ENCODE data around the gene GRB14.
"Not testable (repeated sequence)": the region's sequence is repeated elsewhere in the genome, so short reads cannot be mapped to it uniquely, and the experiment has no call there.

The GRB14 gene

GRCh38 chr2:164496421-164496820 is 124.9 kb downstream of the GRB14 start:
- no peak overlapping the region for H2AFZ ChIP-seq (ENCODE audit: low read depth, low read length)
- no peaks in the 10 kb centered on the region for H3K36me3 ChIP-seq (ENCODE audit: insufficient read depth, low read length)
- H3K27me3 ChIP-seq (ENCODE audit: insufficient read depth, low read length) = no peaks in the 10 kb centered on the region
- H3K9me3 ChIP-seq (ENCODE audit: low read length) = no peaks in the 10 kb centered on the region
- H3K4me3 ChIP-seq (ENCODE audit: low read length) = no peak overlapping the region
- H3K4me1 ChIP-seq (ENCODE audit: insufficient read depth, low read length) = no peaks in the 10 kb centered on the region

GRCh38 chr2:164495491-164496223 is 125.6 kb downstream of the GRB14 start:
- Histone ChIP-seq H2AFZ (ENCODE audit: low read depth, low read length) (no peak overlapping the region), H3K36me3 (ENCODE audit: insufficient read depth, low read length) (no peaks in the 10 kb centered on the region), H3K27me3 (ENCODE audit: insufficient read depth, low read length) (no peaks in the 10 kb centered on the region), H3K4me3 (ENCODE audit: low read length) (no peak overlapping the region), H3K4me1 (ENCODE audit: insufficient read depth, low read length) (no peaks in the 10 kb centered on the region), H3K9me3 (ENCODE audit: low read length) (no peaks in the 10 kb centered on the region)

GRCh38 chr2:164485541-164485940 is 135.7 kb downstream of the GRB14 start:
- no peak overlapping the region for H3K4me3 ChIP-seq (ENCODE audit: low read length)
- no peaks in the 10 kb centered on the region for H3K27me3 ChIP-seq (ENCODE audit: insufficient read depth, low read length)
- H3K36me3 ChIP-seq (ENCODE audit: insufficient read depth, low read length) = no peaks in the 10 kb centered on the region
- no peaks in the 10 kb centered on the region for H3K9me3 ChIP-seq (ENCODE audit: low read length)
- H3K4me1 ChIP-seq (ENCODE audit: insufficient read depth, low read length) = no peaks in the 10 kb centered on the region
- no peak overlapping the region for H2AFZ ChIP-seq (ENCODE audit: low read depth, low read length)

- Histone ChIP-seq H3K4me1 (ENCODE audit: insufficient read depth, low read length) (no peaks in the 10 kb centered on the region), H3K27me3 (ENCODE audit: insufficient read depth, low read length) (no peaks in the 10 kb centered on the region), H3K4me3 (ENCODE audit: low read length) (no peak overlapping the region), H2AFZ (ENCODE audit: low read depth, low read length) (no peak overlapping the region), H3K9me3 (ENCODE audit: low read length) (no peaks in the 10 kb centered on the region), H3K36me3 (ENCODE audit: insufficient read depth, low read length) (no peaks in the 10 kb centered on the region)
Measured at GRCh38 chr2:164479460-164479859, 141.8 kb downstream of the GRB14 start.

GRCh38 chr2:164478205-164478604 is 143.1 kb downstream of the GRB14 start:
- no peaks in the 10 kb centered on the region for H3K27me3 ChIP-seq (ENCODE audit: insufficient read depth, low read length)
- H3K9me3 ChIP-seq (ENCODE audit: low read length) = no peaks in the 10 kb centered on the region
- H2AFZ ChIP-seq (ENCODE audit: low read depth, low read length) = no peak overlapping the region
- no peak overlapping the region for H3K4me3 ChIP-seq (ENCODE audit: low read length)
- H3K36me3 ChIP-seq (ENCODE audit: insufficient read depth, low read length) = no peaks in the 10 kb centered on the region
- no peaks in the 10 kb centered on the region for H3K4me1 ChIP-seq (ENCODE audit: insufficient read depth, low read length)

GRCh38 chr2:164474873-164475272 is 146.4 kb downstream of the GRB14 start:
- Histone ChIP-seq H3K9me3 (ENCODE audit: low read length) (no peaks in the 10 kb centered on the region), H2AFZ (ENCODE audit: low read depth, low read length) (no peak overlapping the region), H3K4me1 (ENCODE audit: insufficient read depth, low read length) (no peaks in the 10 kb centered on the region), H3K36me3 (ENCODE audit: insufficient read depth, low read length) (no peaks in the 10 kb centered on the region), H3K27me3 (ENCODE audit: insufficient read depth, low read length) (no peaks in the 10 kb centered on the region), H3K4me3 (ENCODE audit: low read length) (no peak overlapping the region)

- H2AFZ ChIP-seq (ENCODE audit: low read depth, low read length) = no peak overlapping the region
- H3K4me1 ChIP-seq (ENCODE audit: insufficient read depth, low read length) = no peaks in the 10 kb centered on the region
- H3K27me3 ChIP-seq (ENCODE audit: insufficient read depth, low read length) = no peaks in the 10 kb centered on the region
- no peaks in the 10 kb centered on the region for H3K36me3 ChIP-seq (ENCODE audit: insufficient read depth, low read length)
- H3K4me3 ChIP-seq (ENCODE audit: low read length) = no peak overlapping the region
- no peaks in the 10 kb centered on the region for H3K9me3 ChIP-seq (ENCODE audit: low read length)
Measured at GRCh38 chr2:164473021-164473420, 148.3 kb downstream of the GRB14 start.

- H3K27me3 ChIP-seq (ENCODE audit: insufficient read depth, low read length); H3K36me3 ChIP-seq (ENCODE audit: insufficient read depth, low read length); H3K4me3 ChIP-seq (ENCODE audit: low read length); H3K4me1 ChIP-seq (ENCODE audit: insufficient read depth, low read length); H3K9me3 ChIP-seq (ENCODE audit: low read length); H2AFZ ChIP-seq (ENCODE audit: low read depth, low read length): not testable (repeated sequence)
Measured at GRCh38 chr2:164465047-164465446, 156.2 kb downstream of the GRB14 start.

- H3K9me3 ChIP-seq (ENCODE audit: low read length) = no peaks in the 10 kb centered on the region
- no peaks in the 10 kb centered on the region for H3K27me3 ChIP-seq (ENCODE audit: insufficient read depth, low read length)
- no peak overlapping the region for H3K4me3 ChIP-seq (ENCODE audit: low read length)
- peaks cover 5% of the 10 kb centered on the region for H3K4me1 ChIP-seq (ENCODE audit: insufficient read depth, low read length)
- H3K36me3 ChIP-seq (ENCODE audit: insufficient read depth, low read length) = no peaks in the 10 kb centered on the region
- H2AFZ ChIP-seq (ENCODE audit: low read depth, low read length) = no peak overlapping the region
Measured at GRCh38 chr2:164464376-164464775, 156.9 kb downstream of the GRB14 start.

GRCh38 chr2:164458792-164459191 is 162.5 kb downstream of the GRB14 start:
- peaks cover 9% of the 10 kb centered on the region for H3K4me1 ChIP-seq (ENCODE audit: insufficient read depth, low read length)
- H3K27me3 ChIP-seq (ENCODE audit: insufficient read depth, low read length) = no peaks in the 10 kb centered on the region
- H3K36me3 ChIP-seq (ENCODE audit: insufficient read depth, low read length) = no peaks in the 10 kb centered on the region
- H3K9me3 ChIP-seq (ENCODE audit: low read length) = no peaks in the 10 kb centered on the region
- no peak overlapping the region for H2AFZ ChIP-seq (ENCODE audit: low read depth, low read length)
- no peak overlapping the region for H3K4me3 ChIP-seq (ENCODE audit: low read length)

GRCh38 chr2:164457271-164457670 is 164.0 kb downstream of the GRB14 start:
- Histone ChIP-seq H3K9me3 (ENCODE audit: low read length) (no peaks in the 10 kb centered on the region), H3K4me3 (ENCODE audit: low read length) (no peak overlapping the region), H2AFZ (ENCODE audit: low read depth, low read length) (no peak overlapping the region)

GRCh38 chr2:164456619-164457018 is 164.7 kb downstream of the GRB14 start:
- Histone ChIP-seq H3K4me1 (ENCODE audit: insufficient read depth, low read length) (peaks cover 6% of the 10 kb centered on the region), H3K9me3 (ENCODE audit: low read length) (no peaks in the 10 kb centered on the region), H3K4me3 (ENCODE audit: low read length) (no peak overlapping the region), H3K27me3 (ENCODE audit: insufficient read depth, low read length) (no peaks in the 10 kb centered on the region), H3K36me3 (ENCODE audit: insufficient read depth, low read length) (no peaks in the 10 kb centered on the region), H2AFZ (ENCODE audit: low read depth, low read length) (no peak overlapping the region)

More at GRCh38 chr2:164457271-164457670, 164.0 kb downstream of the GRB14 start:
- H3K36me3 ChIP-seq (ENCODE audit: insufficient read depth, low read length) = no peaks in the 10 kb centered on the region
- no peaks in the 10 kb centered on the region for H3K27me3 ChIP-seq (ENCODE audit: insufficient read depth, low read length)
- H3K4me1 ChIP-seq (ENCODE audit: insufficient read depth, low read length) = peaks cover 6% of the 10 kb centered on the region

GRCh38 chr2:164453656-164454305 is 167.5 kb downstream of the GRB14 start:
- no peaks in the 10 kb centered on the region for H3K36me3 ChIP-seq (ENCODE audit: insufficient read depth, low read length)
- no peak overlapping the region for H3K4me3 ChIP-seq (ENCODE audit: low read length)
- peaks cover 4% of the 10 kb centered on the region for H3K4me1 ChIP-seq (ENCODE audit: insufficient read depth, low read length)
- no peaks in the 10 kb centered on the region for H3K9me3 ChIP-seq (ENCODE audit: low read length)
- H3K27me3 ChIP-seq (ENCODE audit: insufficient read depth, low read length) = no peaks in the 10 kb centered on the region
- H2AFZ ChIP-seq (ENCODE audit: low read depth, low read length) = no peak overlapping the region

Measured in neuron (in vitro differentiated cells).